Esophagus (tissue), 2 donors: ENCODE data around the gene HNRNPA1L2. TPM values are rescaled to one million over a fixed set of nuclear protein-coding genes. Genes with fewer than 3 reads are reported as not detected.

ENCODE experiments used
- H3K27ac ChIP-seq, 2 donors: one replicate each; pipeline ENCODE4 v1.5.1; 2013; ENCODE audit warnings: low read depth in 2 of 2, mild to moderate bottlenecking in 2 of 2, inconsistent platforms in 1 of 2, low read length in 1 of 2, moderate library complexity in 1 of 2
- H3K27me3 ChIP-seq, 2 donors: one replicate each; pipeline ENCODE4 v1.6.1; 2013; ENCODE audit warnings: low read length in 2 of 2, control low read depth in 1 of 2, mild to moderate bottlenecking in 1 of 2; ENCODE audit not compliant: insufficient read depth in 2 of 2, control insufficient read depth in 1 of 2
- H3K36me3 ChIP-seq, 2 donors: one replicate each; pipeline ENCODE4 v1.6.1; 2013; ENCODE audit warnings: low read length in 1 of 2; ENCODE audit not compliant: control insufficient read depth in 2 of 2, insufficient read depth in 2 of 2
- H3K4me1 ChIP-seq, 2 donors: one replicate each; pipeline ENCODE4 v1.6.1; 2013; ENCODE audit warnings: low read length in 1 of 2; ENCODE audit not compliant: control insufficient read depth in 2 of 2, insufficient read depth in 2 of 2
- H3K4me3 ChIP-seq, 2 donors: one replicate each; pipeline ENCODE4 v1.5.1; 2013; ENCODE audit warnings: low read length in 2 of 2, mild to moderate bottlenecking in 2 of 2, low read depth in 1 of 2, moderate library complexity in 1 of 2
- H3K9me3 ChIP-seq, 2 donors: one replicate each; pipeline ENCODE4 v1.6.1; 2013; ENCODE audit warnings: mild to moderate bottlenecking in 2 of 2, low read depth in 1 of 2, low read length in 1 of 2, moderate library complexity in 1 of 2; ENCODE audit not compliant: control insufficient read depth in 2 of 2, insufficient read depth in 1 of 2
- WGBS, 2 donors: extraction: QIAGEN DNeasy Blood & Tissue Kit; methylation state at CpG; one replicate each; pipeline ENCODE4 v1.1.7; 2013; 5-methylcytosine and 5-hydroxymethylcytosine counted together
- polyA plus RNA-seq, 2 donors: library from polyadenylated mRNA; stranded (reverse); fragments of 200-250 nt; gene quantifications; one replicate each; pipeline ENCODE4 v1.2.3, GENCODE V29; 2013
- donor health status: healthy with polysubstance abuse.
- donor health status: Bipolar disorder and iron deficiency.

The HNRNPA1L2 gene
- polyA plus RNA-seq, 2 donors: 5.3 to 8.9 TPM

- no peaks in the 10 kb centered on the region for H3K36me3 ChIP-seq
- no peak overlapping the region for H3K4me3 ChIP-seq
- peaks cover 0 to 1% of the 10 kb centered on the region in 2 donors for H3K4me1 ChIP-seq
- no peak overlapping the region for H3K27ac ChIP-seq
- WGBS, 2 donors: 85 to 89% methylated on average over 5 of the region's 5 CpGs
- H3K27me3 ChIP-seq: no peaks in the 10 kb centered on the region
- H3K9me3 ChIP-seq: no peaks in the 10 kb centered on the region
These were observed 3.4 kb upstream of the HNRNPA1L2 start for GRCh38 chr13:52638666-52639328.

GRCh38 chr13:52644108-52644507 is 1.9 kb downstream of the HNRNPA1L2 start:
- no peak overlapping the region for H3K4me3 ChIP-seq
- H3K4me1 ChIP-seq: peaks cover 0 to 2% of the 10 kb centered on the region in 2 donors
- H3K9me3 ChIP-seq: no peaks in the 10 kb centered on the region
- no peaks in the 10 kb centered on the region for H3K27me3 ChIP-seq
- H3K27ac ChIP-seq: peak overlapping the region in 1 of 2 donors; percentile 33
- 46 to 66% methylated on average over 3 of the region's 3 CpGs for WGBS, 2 donors
- H3K36me3 ChIP-seq: no peaks in the 10 kb centered on the region

- Histone ChIP-seq H3K27ac (no peak overlapping the region), H3K9me3 (no peaks in the 10 kb centered on the region), H3K4me1 (peaks cover 0 to 2% of the 10 kb centered on the region in 2 donors), H3K4me3 (no peak overlapping the region), H3K36me3 (peaks cover 0 to 2% of the 10 kb centered on the region in 2 donors), H3K27me3 (no peaks in the 10 kb centered on the region)
These were observed 4.7 kb downstream of the HNRNPA1L2 start for GRCh38 chr13:52646967-52647366.

GRCh38 chr13:52650731-52651130 is 8.5 kb downstream of the HNRNPA1L2 start:
- H3K27me3 ChIP-seq: no peaks in the 10 kb centered on the region
- no peaks in the 10 kb centered on the region for H3K4me1 ChIP-seq
- H3K27ac ChIP-seq: peak overlapping the region in 1 of 2 donors; percentile 3
- H3K4me3 ChIP-seq: peak overlapping the region in 1 of 2 donors; percentile 22
- peaks cover 0 to 2% of the 10 kb centered on the region in 2 donors for H3K36me3 ChIP-seq
- no peaks in the 10 kb centered on the region for H3K9me3 ChIP-seq
- 69 to 76% methylated on average over 6 of the region's 6 CpGs for WGBS, 2 donors

GRCh38 chr13:52651897-52652195 is 9.6 kb downstream of the HNRNPA1L2 start:
- Histone ChIP-seq H3K27ac (peak overlapping the region; percentile 98), H3K27me3 (no peaks in the 10 kb centered on the region), H3K4me3 (peak overlapping the region; percentile 79 to 94), H3K36me3 (peaks cover 0 to 2% of the 10 kb centered on the region in 2 donors), H3K9me3 (no peaks in the 10 kb centered on the region), H3K4me1 (no peaks in the 10 kb centered on the region)
- WGBS, 2 donors: 0% methylated on average over 7 of the region's 7 CpGs

- Histone ChIP-seq H3K36me3 (peaks cover 0 to 2% of the 10 kb centered on the region in 2 donors), H3K27me3 (no peaks in the 10 kb centered on the region), H3K4me1 (no peaks in the 10 kb centered on the region), H3K4me3 (peak within 1 kb of the TSS; percentile 79 to 94), H3K9me3 (no peaks in the 10 kb centered on the region), H3K27ac (peak within 1 kb of the TSS; percentile 98)
- WGBS, 2 donors: 0% methylated on average over 60 to 61 of the region's 61 CpGs
These were observed 10.2 kb downstream of the HNRNPA1L2 start, which contains the start of gene SUGT1 for GRCh38 chr13:52652196-52652979. Gene SUGT1, plus strand, starts transcription at chr13:52652836. Its CDS starts 85 bp downstream, at chr13:52652921.

- Histone ChIP-seq H3K4me1 (no peaks in the 10 kb centered on the region), H3K36me3 (peaks cover 0 to 2% of the 10 kb centered on the region in 2 donors), H3K4me3 (peak overlapping the region; percentile 79 to 94), H3K9me3 (no peaks in the 10 kb centered on the region), H3K27me3 (no peaks in the 10 kb centered on the region), H3K27ac (peak overlapping the region; percentile 98)
- WGBS, 2 donors: 0% methylated on average over 18 of the region's 18 CpGs
These were observed 10.7 kb downstream of the HNRNPA1L2 start for GRCh38 chr13:52652980-52653303.

GRCh38 chr13:52659340-52659739 is 17.1 kb downstream of the HNRNPA1L2 start:
- Histone ChIP-seq H3K9me3 (no peaks in the 10 kb centered on the region), H3K27ac (no peak overlapping the region), H3K4me1 (no peaks in the 10 kb centered on the region), H3K4me3 (no peak overlapping the region), H3K36me3 (peaks cover 0 to 2% of the 10 kb centered on the region in 2 donors), H3K27me3 (no peaks in the 10 kb centered on the region)
- 92 to 93% methylated on average over 2 of the region's 2 CpGs for WGBS, 2 donors

GRCh38 chr13:52664272-52664671 is 22.0 kb downstream of the HNRNPA1L2 start:
- Histone ChIP-seq H3K27ac (no peak overlapping the region), H3K4me1 (no peaks in the 10 kb centered on the region), H3K4me3 (no peak overlapping the region), H3K36me3 (peaks cover 0 to 5% of the 10 kb centered on the region in 2 donors), H3K27me3 (no peaks in the 10 kb centered on the region), H3K9me3 (no peaks in the 10 kb centered on the region)
- WGBS, 2 donors: 97 to 99% methylated on average over 4 of the region's 4 CpGs

- Histone ChIP-seq H3K9me3 (no peaks in the 10 kb centered on the region), H3K27me3 (no peaks in the 10 kb centered on the region), H3K36me3 (peaks cover 0 to 5% of the 10 kb centered on the region in 2 donors), H3K27ac (no peak overlapping the region), H3K4me1 (no peaks in the 10 kb centered on the region), H3K4me3 (no peak overlapping the region)
These were observed 23.1 kb downstream of the HNRNPA1L2 start for GRCh38 chr13:52665325-52665724.
